ENCODE measurements around the gene SPN.
"Not testable (repeated sequence)": the region's sequence is repeated elsewhere in the genome, so short reads cannot be mapped to it uniquely, and the experiment has no call there.

DNA sequence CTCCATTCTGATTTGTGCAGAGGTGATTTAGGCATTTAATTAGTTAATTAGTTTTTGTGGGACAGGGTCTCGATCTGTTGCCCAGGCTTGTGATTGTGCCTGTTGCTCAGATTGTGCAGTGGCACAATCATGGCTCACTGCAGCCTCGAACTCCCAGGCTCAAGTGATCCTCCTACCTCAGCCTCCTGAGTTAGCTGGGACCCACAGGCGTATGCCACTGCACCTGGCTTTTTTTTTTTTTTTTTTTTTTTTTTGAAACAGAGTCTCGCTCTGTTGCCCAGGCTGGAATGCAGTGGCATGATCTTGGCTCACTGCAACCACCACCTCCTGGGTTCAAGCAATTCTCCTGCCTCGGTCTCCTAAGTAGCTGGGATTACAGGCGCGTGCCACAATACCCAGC, 9.2 kb upstream of the SPN start:
- not testable (repeated sequence) for TF ChIP-seq POLR2A (IDR thresholded peaks at IDR 0.05; ENCODE audit: low read depth, low read length); TAF1 (IDR thresholded peaks at IDR 0.05; ENCODE audit: borderline replicate concordance, low read depth, low read length); POLR2AphosphoS5 (IDR thresholded peaks at IDR 0.05; ENCODE audit: low read depth, low read length)

All from GM12892 (cell line).